ENCODE measurements around the gene TRIM38. TPM values are rescaled to one million over a fixed set of nuclear protein-coding genes. Genes with fewer than 3 reads are reported as not detected.

Gene TRIM38
- total RNA-seq, result 7.0 and 9.2 TPM in 2 replicates

GRCh38 chr6:25962149-25963127, at the start of gene TRIM38:
TSS of gene TRIM38 (plus strand) at chr6:25962802. CDS start at chr6:25966523, 3,721 bp downstream.

GRCh38 chr6:25930532-25931410, 31.8 kb upstream of the TRIM38 start, which contains the start of gene SLC17A2:
TSS of gene SLC17A2 (minus strand) at chr6:25930691. CDS start at chr6:25925796, 4,895 bp downstream.

Other genes with a start within 250 kb of the TRIM38 start
- gene SLC17A4, start 208.1 kb upstream of the TRIM38 start, total RNA-seq, result not detected in 2 replicates
- gene SLC17A1, start 130.8 kb upstream of the TRIM38 start, total RNA-seq, result not detected in 2 replicates
- not detected in 2 replicates for gene SLC17A3, start 88.6 kb upstream of the TRIM38 start, total RNA-seq
- gene SLC17A2, start 32.1 kb upstream of the TRIM38 start, total RNA-seq, result not detected in 2 replicates
- 6.5 and 19.0 TPM in 2 replicates for gene HFE, start 124.6 kb downstream of the TRIM38 start, total RNA-seq